Measurements from ENCODE around the gene VIL1. TPM values are rescaled to one million over a fixed set of nuclear protein-coding genes. Genes with fewer than 3 reads are reported as not detected.

VIL1 gene
- total and polyA plus RNA-seq, 9 of the 15 experiments (the other 6 are each of a cell fraction or from before 2014, with no cell fraction given) = 0.51 to 2.7 (median 1.2) TPM

GRCh38 chr2:218465987-218466633 lies 47.2 kb downstream of the VIL1 start (continued):
- peak; percentile 41; the same call in 1 of the 2 replicates for TF ChIP-seq REST (IDR thresholded peaks at IDR 0.05; ENCODE audit: borderline replicate concordance)
- no peak for TF ChIP-seq REST (CRISPR knock-in tag; IDR thresholded peaks at IDR 0.05; ENCODE audit: low read depth)
- peak; percentile 43 for TF ChIP-seq DACH1 (IDR thresholded peaks at IDR 0.05; ENCODE audit: partially characterized antibody)

Measured in K562 (cell line).